Hippocampal formation (tissue), 2 donors: ENCODE data around the gene ERO1A.

Experiments
- DNase-seq, 2 donors: peaks; one replicate each; lab custom pipeline; 2025; lab: John Stamatoyannopoulos, UW

The ERO1A gene

GRCh38 chr14:52602131-52602530 lies 93.2 kb downstream of the ERO1A start:
- no peak for DNase-seq

DNA sequence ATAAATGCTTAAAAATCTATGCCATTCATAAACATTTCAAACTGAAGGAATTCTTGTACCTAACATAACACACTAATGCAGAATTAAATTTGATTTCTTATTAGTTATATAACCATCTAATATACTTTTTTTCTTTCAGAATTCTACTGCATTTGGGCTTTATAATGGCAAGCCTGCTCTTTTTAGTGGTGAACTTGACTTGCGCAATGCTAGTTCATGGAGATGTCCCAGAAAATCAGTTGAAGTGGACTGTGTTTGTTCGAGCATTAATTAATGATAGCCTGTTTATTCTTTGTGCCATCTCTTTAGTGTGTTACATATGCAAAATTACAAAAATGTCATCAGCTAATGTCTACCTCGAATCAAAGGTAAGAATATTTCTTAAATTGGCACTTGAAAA lies 95.4 kb downstream of the ERO1A start:
- no peak for DNase-seq

GRCh38 chr14:52598568-52598967 lies 96.8 kb downstream of the ERO1A start:
- no peak for DNase-seq

DNA sequence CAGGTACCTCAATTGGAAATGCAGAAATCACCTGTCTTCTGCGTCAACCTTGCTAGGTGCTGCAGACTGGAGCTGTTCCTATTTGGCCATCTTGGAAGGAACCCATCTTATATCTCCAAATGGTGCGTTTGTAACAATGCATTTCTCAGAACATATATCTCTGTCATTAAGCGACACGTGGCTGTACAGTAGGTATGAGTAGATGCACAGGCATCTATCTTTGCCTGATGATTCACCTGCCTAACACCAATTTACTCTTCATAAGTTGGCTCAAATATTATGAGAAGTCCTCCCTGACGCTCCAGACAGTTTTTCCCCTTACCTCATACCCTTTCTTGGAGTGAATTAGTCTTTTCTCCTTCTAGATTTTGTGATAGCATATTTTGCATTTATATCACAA lies 98.5 kb downstream of the ERO1A start:
- no peak for DNase-seq

DNA sequence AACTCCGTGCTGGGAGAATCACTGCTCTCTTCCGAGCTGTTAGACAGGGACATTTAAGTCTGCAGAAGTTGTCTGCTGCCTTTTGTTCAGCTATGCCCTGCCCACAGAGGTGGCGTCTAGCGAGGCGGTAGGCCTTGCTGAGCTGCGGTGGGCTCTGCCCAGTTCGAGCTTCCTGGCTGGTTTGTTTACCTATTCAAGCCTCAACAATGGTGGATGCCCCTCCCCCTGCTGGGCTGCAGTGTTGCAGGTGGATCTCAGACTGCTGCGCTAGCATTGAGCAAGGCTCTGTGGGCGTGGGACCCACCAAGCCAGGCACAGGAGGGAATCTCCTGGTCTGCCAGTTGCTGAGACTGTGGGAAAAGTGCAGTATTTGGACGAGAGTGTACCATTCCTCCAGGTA lies 99.0 kb downstream of the ERO1A start:
- DNase-seq: no peak

GRCh38 chr14:52590318-52590717 lies 105.0 kb downstream of the ERO1A start:
- no peak for DNase-seq
